A204.1 (cell line): ENCODE data around the gene PDE6A.
A peak's percentile ranks its signal among the peaks of the same experiment; 100 is the strongest.

ENCODE experiments used
- FAIRE-seq: peaks from 2 replicates; lab custom pipeline; 2012; peaks lifted over from hg19 to GRCh38; lab: Jason Lieb, UNC

The PDE6A gene

GRCh38 chr5:149924486-149924885 lies 20.1 kb downstream of the PDE6A start:
- peak; percentile 6 for FAIRE-seq

GRCh38 chr5:149922950-149923349 lies 21.6 kb downstream of the PDE6A start:
- no peak for FAIRE-seq

DNA sequence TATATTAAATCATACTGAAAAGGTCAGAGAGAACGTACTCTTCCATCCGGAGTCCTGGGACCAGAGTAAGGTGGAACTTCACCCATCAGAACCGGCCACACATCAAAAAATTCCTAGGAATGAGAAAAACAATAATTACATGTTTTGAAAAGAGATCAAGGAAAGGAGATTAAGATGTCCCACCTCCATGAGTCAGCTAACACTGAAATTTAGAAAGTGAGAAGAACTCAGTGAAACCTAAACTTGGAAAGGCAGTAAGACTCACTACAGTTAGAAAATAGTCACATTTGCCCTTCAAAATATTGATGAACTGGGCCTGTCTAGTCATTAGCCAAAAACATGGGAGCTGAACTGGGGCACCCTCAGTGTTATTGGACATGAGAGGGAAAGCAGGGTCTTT lies 23.0 kb downstream of the PDE6A start:
- FAIRE-seq, result no peak

- FAIRE-seq, result no peak
These were observed 27.4 kb downstream of the PDE6A start for GRCh38 chr5:149917073-149917676.

DNA sequence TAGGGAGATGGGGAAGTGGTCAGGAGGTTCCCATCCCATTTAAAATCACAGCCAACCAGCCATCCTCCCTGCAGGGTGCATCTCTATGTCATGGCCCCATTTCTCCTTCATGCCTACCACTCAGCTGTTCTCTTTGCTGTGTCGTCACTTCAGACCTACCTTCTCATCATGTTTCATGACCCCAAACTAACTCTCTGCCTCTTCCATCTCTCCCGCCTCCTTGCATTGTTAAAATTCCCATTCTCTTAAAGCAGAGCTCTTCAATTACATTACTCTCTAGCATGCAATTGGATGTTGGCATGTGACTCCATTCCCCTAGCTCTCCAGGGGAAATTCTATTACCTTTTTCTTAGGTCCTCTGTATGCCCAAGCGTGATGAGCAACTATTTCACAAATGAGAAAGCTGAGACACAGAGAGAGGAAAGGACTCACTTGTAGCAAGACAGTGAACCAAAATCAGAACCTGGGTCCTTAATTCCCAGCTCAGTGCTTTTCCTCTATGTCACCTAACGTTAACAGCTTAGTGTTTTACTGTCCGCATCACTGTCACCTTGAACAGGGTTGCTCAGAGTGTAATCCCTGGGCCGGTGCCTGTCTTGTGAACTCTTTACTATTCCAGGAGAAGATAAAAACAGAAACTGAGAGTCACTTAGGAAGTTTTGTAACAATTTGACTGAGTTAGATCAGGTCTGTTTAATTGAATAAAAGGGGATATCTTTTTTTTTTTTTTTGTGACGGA lies 28.1 kb downstream of the PDE6A start:
- FAIRE-seq, result no peak

GRCh38 chr5:149915392-149916260 lies 29.0 kb downstream of the PDE6A start:
- FAIRE-seq, result no peak

- FAIRE-seq, result no peak
These were observed 30.9 kb downstream of the PDE6A start for GRCh38 chr5:149913436-149914419.

GRCh38 chr5:149912226-149912871 lies 32.2 kb downstream of the PDE6A start:
- no peak for FAIRE-seq

GRCh38 chr5:149911031-149911430 lies 33.6 kb downstream of the PDE6A start:
- no peak for FAIRE-seq

DNA sequence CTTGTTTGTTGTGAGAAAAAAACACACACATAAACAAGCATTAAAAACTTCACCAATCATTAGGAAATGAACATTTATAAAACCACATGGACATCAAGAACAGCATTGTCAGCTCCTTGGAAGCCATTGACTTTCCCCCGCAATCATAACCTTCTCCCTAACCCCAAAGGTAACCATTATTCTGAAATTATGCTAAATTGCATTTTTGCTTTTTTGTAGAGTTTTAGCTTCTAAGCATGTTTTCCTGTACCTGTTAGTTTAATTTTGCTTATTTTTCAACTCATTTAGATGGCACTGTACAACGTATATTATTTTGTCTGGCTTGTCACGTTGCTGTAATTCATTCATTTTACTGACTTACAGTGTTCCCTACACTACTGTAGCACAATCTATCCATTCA lies 36.8 kb downstream of the PDE6A start:
- no peak for FAIRE-seq

GRCh38 chr5:149904977-149905376 lies 39.6 kb downstream of the PDE6A start:
- no peak for FAIRE-seq

DNA sequence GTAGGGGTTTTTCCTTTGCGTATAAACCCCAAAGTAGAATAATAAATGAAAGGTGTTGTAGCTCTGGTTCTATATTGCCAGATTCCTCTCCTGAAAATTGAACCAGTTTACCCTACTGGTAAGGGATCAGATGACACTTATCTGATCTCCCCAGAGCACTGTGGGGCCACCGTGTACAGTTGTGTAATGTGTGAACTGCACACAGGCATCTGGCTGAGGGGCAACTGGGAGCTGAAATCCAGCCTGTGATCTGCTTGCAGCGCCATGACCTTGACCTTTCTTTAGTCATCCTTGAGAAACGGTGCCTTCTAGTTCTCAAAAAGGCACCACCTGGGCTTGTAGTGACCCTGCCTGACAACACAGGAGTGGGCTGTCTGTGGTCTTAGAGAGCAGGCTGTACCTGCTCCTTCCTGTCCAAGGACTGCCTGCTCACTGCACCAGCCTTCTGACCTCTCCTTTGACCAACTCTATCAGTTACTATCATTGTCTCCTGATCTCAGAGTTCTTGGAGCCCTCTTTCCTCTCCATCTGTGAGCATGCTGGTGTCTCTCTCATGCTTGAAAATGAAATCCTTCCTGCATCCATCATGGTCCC lies 40.2 kb downstream of the PDE6A start:
- FAIRE-seq, result no peak

DNA sequence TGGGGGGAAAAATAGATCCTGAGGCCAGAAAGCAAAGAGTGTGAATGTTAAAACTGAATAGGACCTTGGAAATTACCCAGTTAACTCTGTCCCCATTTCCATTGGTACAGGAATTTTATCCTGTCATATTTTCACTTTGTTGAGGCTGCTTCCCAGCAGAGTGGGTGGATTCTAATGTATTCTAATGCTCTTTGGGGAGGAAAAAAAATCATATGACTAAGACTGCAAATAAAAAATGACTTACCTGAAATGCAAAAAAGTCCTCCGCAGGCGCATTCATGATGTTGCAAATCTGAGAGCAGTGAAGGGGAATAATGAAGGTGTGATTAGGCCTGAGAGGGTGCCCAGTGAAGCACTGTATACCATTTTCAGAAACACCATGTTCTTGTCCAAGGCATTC lies 41.2 kb downstream of the PDE6A start:
- no peak for FAIRE-seq

DNA sequence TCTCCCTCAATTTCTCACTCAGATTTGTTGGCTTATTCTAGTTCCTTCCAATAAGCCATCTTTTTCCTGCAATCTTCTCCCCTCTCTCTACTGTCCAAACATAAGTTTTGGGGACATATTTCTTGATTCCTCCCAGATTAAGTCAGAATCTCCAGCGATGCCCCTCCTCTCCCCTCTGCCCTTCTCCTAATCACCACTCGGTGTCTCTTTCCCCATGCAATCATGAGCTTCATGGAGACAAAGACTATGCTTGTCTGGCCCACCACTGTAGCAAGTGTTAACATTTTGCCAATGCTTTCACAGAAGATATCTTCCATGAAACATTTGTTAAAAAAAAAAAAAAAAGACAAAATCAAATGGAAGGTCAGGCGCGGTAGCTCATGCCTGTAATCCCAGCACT lies 42.4 kb downstream of the PDE6A start:
- no peak for FAIRE-seq

GRCh38 chr5:149901511-149901910 lies 43.1 kb downstream of the PDE6A start:
- no peak for FAIRE-seq

DNA sequence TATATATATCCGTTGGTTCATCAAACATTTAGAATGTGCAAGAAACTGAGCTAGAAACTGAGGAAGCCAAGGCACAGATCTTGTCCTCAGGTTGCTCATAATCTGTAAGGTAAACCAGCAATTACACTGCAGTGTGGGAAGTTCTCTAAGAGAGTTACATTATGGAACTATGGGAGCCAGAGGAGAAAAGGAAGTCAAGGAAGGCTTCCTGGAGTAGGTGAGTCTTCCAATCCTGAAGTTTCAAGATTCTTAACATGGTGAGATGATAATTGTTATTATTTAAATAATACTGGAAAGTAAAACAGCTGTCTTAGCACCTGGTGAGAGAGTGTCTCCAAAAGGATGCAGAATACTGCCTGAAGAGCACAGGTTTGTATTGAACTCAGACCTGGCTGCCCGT lies 44.2 kb downstream of the PDE6A start:
- FAIRE-seq, result no peak

DNA sequence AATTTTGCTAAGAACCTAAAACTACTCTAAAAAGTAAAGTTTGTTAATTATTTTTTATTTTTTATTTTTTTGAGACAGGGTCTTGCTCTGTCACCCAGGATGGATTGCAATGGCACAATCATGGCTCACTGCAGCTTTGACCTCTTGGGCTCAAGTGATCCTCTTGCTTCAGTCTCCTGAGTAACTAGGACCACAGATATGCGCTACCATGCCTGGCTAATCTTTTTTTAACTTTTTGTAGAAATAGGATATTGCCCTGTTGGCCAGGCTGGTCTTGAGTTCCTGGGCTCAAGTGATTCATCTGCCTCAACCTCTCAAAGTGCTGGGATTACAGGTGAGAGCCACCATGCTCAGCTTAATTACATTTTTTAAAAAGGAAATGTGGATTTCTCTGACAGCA lies 45.8 kb downstream of the PDE6A start:
- no peak for FAIRE-seq

GRCh38 chr5:149895416-149896345 lies 48.9 kb downstream of the PDE6A start:
- no peak for FAIRE-seq

DNA sequence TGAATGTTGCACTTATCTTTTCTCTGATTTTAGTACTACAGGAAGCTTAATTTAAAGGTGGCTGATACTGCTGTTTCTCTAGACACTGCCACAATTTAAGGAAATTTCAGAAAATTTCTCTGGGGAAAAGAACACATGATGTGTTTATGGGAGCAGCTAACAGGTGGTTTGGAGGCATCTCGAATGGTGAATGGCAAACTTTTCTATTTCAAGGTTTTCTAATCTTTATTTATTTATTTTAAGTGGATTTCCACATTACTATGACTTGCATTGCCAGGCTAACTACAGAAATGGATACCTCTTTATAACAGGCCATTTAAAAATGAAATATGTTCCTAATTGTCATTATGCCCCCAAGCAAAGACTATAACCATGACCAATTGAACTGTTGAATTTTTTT lies 50.4 kb downstream of the PDE6A start:
- FAIRE-seq, result no peak

DNA sequence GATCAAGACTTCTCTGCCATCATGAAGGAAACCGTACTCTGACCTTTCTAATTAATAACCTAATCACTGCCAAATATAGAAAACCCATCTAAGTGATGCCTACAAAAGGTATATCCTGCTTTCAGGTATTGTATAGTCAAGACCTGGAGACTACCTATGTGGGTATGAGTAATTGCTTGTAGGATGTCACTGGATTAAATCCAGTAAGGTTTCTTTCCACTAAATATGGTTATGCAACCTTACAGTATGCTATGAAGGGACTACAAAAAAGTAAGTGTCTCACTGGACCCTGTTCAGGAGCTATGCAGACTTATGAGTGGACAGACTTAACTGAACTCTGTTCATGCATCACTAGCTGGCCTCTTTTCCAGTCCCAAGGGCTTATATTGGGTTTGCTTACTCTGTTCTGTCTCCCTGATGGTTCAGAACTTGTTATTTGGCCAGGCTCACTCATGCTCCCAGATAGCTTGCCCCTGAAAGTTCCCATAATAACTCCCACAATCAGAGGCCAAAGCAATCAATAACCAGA lies 51.1 kb downstream of the PDE6A start:
- no peak for FAIRE-seq
